Fibroblast of lung (primary cell): ENCODE measurements around the gene CASP7.

Source experiments
- CTCF ChIP-seq, 2 donors: IDR thresholded peaks in 1 of 2; conservative IDR thresholded peaks in 1 of 2; 1 replicate in 1 of 2; 2 replicates in 1 of 2; pipeline ENCODE4 v1.5.1; 2011 to 2012; ENCODE audit warnings: low read length in 2 of 2, control low read depth in 1 of 2, inconsistent platforms in 1 of 2, low read depth in 1 of 2, mild to moderate bottlenecking in 1 of 2
- EZH2 ChIP-seq: IDR thresholded peaks from 2 replicates; pipeline ENCODE4 v1.5.1; 2012; ENCODE audit warnings: low read length, control low read depth, mild to moderate bottlenecking; ENCODE audit errors: missing control alignments

DNA sequence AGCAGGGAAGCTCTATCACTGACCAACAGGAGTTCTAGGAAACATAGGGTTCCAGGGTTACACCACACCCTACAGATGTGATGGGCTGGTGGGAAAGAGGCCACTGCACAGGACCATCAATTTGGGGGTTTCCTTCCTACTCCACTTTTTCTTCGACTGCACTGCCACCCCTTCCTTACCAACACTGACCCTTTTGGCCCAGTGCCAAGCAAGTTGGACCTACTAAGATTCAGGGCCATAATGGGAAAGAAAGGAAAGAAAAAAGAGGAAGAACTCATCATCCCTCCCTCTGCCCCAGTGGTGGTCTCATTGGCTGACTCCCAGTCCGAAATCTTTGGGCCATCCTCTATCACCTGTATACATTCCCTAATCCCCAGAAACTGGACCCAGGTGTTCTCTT lies 65.7 kb downstream of the CASP7 start:
- TF ChIP-seq CTCF (conservative IDR thresholded peaks at IDR 0.05 in 1 of 2, IDR thresholded peaks at IDR 0.05 in 1 of 2; ENCODE audit: low read depth in 1 of 2, low read length in 2 of 2) (no peak), EZH2 (no peak)
